Progenitor cell of endocrine pancreas (in vitro differentiated cells): ENCODE measurements around the gene DOCK9. TPM values are rescaled to one million over a fixed set of nuclear protein-coding genes. Genes with fewer than 3 reads are reported as not detected.

Experiments
- DNase-seq: peaks from one replicate; pipeline ENCODE4 v3.0.0; 2021; ENCODE audit warnings: low spot score; ENCODE audit not compliant: unreplicated experiment
- H3K27ac Mint-ChIP-seq: 2 replicates; pipeline ENCODE4 v1.8.0; 2021; ENCODE audit warnings: mild to moderate bottlenecking, moderate library complexity, mixed read lengths
- H3K27me3 Mint-ChIP-seq: 2 replicates; pipeline ENCODE4 v1.8.0; 2021; ENCODE audit warnings: mixed read lengths
- H3K36me3 Mint-ChIP-seq: 2 replicates; pipeline ENCODE4 v1.8.0; 2022; ENCODE audit warnings: mixed read lengths; ENCODE audit not compliant: insufficient read depth
- H3K4me1 Mint-ChIP-seq: 2 replicates; pipeline ENCODE4 v1.8.0; 2021; ENCODE audit warnings: low read depth, mixed read lengths
- H3K4me3 Mint-ChIP-seq: 2 replicates; pipeline ENCODE4 v1.8.0; 2021; ENCODE audit warnings: low read depth, mild to moderate bottlenecking, moderate library complexity, mixed read lengths
- H3K9me3 Mint-ChIP-seq: 2 replicates; pipeline ENCODE4 v1.8.0; 2021; ENCODE audit warnings: low read depth, mixed read lengths
- total RNA-seq: library from RNA; stranded (reverse); gene quantifications from 2 replicates; pipeline ENCODE4 v1.2.1, GENCODE V29; 2021
- TF ChIP-seq, protein P1 (sequence below): fragments of 200-600 bp; sonication (generic); IDR thresholded peaks from one replicate; pipeline ENCODE4 v1.5.0; 2021; ENCODE audit warnings: antibody characterized with exemption, mild to moderate bottlenecking; ENCODE audit not compliant: unreplicated experiment

Gene DOCK9
- total RNA-seq, 1 donor from 2014 or later: 35.7 TPM

DNA sequence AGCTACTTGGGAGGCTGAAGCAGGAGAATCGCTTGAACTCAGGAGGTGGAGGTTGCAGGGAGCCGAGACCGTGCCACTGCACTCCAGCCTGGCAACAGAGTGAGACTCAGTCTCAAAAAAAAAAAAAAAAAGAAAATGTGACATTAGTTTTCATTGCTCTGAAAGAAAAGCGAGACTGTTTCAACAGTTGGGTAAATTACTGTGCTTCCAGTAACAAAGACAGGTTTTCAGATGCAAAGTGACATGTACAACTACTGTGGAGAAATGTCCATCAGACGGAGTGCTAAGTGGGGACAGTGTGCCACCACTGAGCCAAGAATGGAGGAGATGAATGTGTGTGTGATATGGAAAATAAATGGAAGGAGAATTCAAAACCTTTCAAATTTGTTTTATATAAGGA, 201.2 kb downstream of the DOCK9 start:
- DNase-seq: no peak
- H3K27ac Mint-ChIP-seq: no peak overlapping the region
- TF ChIP-seq, protein P1, sequence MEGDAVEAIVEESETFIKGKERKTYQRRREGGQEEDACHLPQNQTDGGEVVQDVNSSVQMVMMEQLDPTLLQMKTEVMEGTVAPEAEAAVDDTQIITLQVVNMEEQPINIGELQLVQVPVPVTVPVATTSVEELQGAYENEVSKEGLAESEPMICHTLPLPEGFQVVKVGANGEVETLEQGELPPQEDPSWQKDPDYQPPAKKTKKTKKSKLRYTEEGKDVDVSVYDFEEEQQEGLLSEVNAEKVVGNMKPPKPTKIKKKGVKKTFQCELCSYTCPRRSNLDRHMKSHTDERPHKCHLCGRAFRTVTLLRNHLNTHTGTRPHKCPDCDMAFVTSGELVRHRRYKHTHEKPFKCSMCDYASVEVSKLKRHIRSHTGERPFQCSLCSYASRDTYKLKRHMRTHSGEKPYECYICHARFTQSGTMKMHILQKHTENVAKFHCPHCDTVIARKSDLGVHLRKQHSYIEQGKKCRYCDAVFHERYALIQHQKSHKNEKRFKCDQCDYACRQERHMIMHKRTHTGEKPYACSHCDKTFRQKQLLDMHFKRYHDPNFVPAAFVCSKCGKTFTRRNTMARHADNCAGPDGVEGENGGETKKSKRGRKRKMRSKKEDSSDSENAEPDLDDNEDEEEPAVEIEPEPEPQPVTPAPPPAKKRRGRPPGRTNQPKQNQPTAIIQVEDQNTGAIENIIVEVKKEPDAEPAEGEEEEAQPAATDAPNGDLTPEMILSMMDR: no peak

DNA sequence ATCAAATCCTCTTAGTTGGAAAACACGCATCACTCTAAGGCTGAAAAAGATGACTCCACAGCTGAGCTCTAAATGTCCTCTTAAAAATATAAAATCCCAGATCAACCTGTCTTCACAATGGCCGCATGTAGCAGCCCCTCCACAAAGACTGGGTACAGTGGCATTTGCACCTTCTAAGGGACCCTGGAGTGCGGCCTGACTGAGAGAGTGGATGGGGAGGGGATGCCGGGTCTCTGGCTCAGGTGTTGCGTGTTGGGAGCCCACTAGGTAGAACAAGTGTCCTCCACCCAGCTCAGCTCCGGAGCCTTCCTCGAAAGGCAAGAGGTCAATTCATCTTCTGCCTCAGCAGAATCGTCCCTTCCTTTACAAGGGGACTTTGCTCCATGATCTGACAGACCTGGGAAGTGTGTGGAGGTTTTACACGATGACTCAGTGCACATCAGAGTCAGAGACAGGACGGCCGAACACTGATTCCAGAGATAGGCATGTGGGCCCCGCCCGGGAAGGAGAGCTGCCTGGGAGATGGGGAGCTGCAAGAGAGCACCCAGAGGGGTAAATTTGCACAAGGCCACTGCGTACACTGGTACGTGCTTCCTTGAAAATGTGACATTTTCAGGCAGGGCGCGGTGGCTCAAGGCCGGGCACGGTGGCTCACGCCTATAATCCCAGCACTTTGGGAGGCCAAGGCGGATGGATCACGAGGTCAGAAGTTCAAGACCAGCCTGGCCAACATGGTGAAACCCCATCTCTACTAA, 201.8 kb downstream of the DOCK9 start:
- Mint-ChIP-seq H3K36me3 (no peaks in the 10 kb centered on the region), H3K4me3 (no peak overlapping the region), H3K4me1 (no peaks in the 10 kb centered on the region), H3K27ac (no peak overlapping the region), H3K9me3 (no peaks in the 10 kb centered on the region), H3K27me3 (peaks cover 3% of the 10 kb centered on the region)
- DNase-seq: no peak
- TF ChIP-seq, protein P1: no peak

More for the DNA sequence above, 201.2 kb downstream of the DOCK9 start:
- Mint-ChIP-seq H3K4me3 (no peak overlapping the region), H3K27me3 (peaks cover 3% of the 10 kb centered on the region), H3K9me3 (no peaks in the 10 kb centered on the region), H3K36me3 (no peaks in the 10 kb centered on the region), H3K4me1 (no peaks in the 10 kb centered on the region)

DNA sequence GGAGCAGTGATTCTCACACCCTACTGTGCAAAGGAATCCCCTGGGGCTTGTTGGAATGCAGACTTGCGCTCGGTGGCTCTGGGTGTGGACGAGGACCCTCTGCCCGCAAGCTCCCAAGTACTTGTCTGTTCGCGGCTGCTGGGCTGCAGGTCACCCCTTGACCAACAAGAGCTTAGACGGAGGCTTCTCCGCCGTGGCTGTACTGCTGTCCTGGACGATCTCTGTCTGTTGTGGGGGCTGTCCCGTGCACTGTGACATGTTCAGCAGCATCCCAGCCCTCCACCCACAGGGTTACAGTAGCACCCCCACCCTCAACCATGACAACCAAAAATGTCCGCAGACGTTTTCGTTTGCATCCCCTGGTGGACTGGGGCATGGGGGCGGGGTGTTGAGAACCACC, 202.5 kb downstream of the DOCK9 start:
- H3K9me3 Mint-ChIP-seq: no peaks in the 10 kb centered on the region
- no peaks in the 10 kb centered on the region for H3K4me1 Mint-ChIP-seq
- H3K27ac Mint-ChIP-seq: no peak overlapping the region
- no peak for DNase-seq
- TF ChIP-seq, protein P1: no peak
- no peak overlapping the region for H3K4me3 Mint-ChIP-seq
- H3K36me3 Mint-ChIP-seq: no peaks in the 10 kb centered on the region
- H3K27me3 Mint-ChIP-seq: peaks cover 4% of the 10 kb centered on the region

DNA sequence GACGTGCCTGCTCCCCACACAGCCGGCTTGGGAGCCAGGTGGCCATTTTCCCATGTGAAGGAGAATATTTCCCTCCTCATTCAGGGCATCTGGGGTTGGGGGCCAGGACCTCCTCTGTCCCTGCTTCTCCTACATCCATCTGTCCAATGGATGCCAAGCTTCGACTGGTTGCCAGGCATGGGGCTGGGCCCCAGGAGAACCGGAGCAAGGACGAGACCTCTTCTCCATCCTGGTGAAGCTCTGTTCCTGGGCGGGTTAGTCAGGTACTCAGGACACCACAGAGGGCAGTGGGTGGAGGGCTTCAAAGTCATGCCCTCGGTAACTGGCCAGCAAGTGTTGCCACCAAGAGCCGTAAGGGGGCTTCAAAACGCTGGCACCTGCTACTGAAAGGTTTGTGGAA, 203.1 kb downstream of the DOCK9 start:
- Mint-ChIP-seq H3K9me3 (no peaks in the 10 kb centered on the region), H3K4me3 (no peak overlapping the region), H3K36me3 (no peaks in the 10 kb centered on the region), H3K4me1 (no peaks in the 10 kb centered on the region), H3K27me3 (peaks cover 6% of the 10 kb centered on the region), H3K27ac (no peak overlapping the region)
- TF ChIP-seq, protein P1: no peak
- no peak for DNase-seq

DNA sequence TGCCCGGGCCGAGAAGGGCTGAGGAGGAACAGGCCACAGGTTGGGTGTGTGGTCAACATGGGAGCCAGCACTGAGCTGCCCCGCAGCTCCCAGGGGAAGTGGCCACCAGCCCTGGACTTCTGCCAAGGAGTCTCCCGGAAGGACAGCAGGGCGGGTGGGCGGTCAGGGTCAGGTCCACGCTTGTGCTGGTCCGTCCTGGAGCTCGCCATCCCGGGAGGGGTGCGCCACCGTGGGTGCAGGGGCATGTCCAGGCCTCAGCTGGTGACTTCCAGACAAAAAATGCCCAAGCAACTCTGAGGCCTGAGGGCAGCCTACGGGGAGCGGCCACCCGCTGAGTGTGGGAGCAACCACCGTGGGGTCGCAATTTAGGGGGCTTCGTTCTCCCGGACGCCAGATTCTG, 203.9 kb downstream of the DOCK9 start:
- H3K4me3 Mint-ChIP-seq: no peak overlapping the region
- TF ChIP-seq, protein P1: no peak
- no peak overlapping the region for H3K27ac Mint-ChIP-seq
- H3K9me3 Mint-ChIP-seq: no peaks in the 10 kb centered on the region
- DNase-seq: no peak
- no peaks in the 10 kb centered on the region for H3K36me3 Mint-ChIP-seq
- H3K27me3 Mint-ChIP-seq: peaks cover 10% of the 10 kb centered on the region
- no peaks in the 10 kb centered on the region for H3K4me1 Mint-ChIP-seq
